Tibial artery (tissue), 4 donors: ENCODE data around the gene ATG2B.

Experiments used
- DNase-seq, 2 donors: peaks; one replicate each; pipeline ENCODE4 v3.0.0-alpha.2; 2019
- H3K27ac ChIP-seq, 2 donors: fragments of 200-600 bp; sonication (generic) in 1 of 2; 1 replicate in 1 of 2; 2 replicates in 1 of 2; pipeline ENCODE4 v1.5.1; 2018 to 2019; ENCODE audit warnings: mild to moderate bottlenecking in 1 of 2
- H3K27me3 ChIP-seq, 2 donors: fragments of 200-600 bp; sonication (generic) in 1 of 2; one replicate each; pipeline versions ENCODE4 v1.5.1 to v1.6.0; 2016 to 2019
- H3K36me3 ChIP-seq, 3 donors: fragments of 200-600 bp; sonication (generic) in 2 of 3; one replicate each; pipeline ENCODE4 v1.5.1; 2016 to 2019; ENCODE audit warnings: mild to moderate bottlenecking in 2 of 3
- H3K4me1 ChIP-seq, 4 donors: fragments of 200-600 bp; sonication (generic) in 2 of 4; 1 replicate in 3 of 4; 2 replicates in 1 of 4; pipeline ENCODE4 v1.5.1; 2016 to 2019
- H3K4me3 ChIP-seq, 2 donors: fragments of 200-600 bp; sonication (generic) in 1 of 2; 1 replicate in 1 of 2; 2 replicates in 1 of 2; pipeline ENCODE4 v1.5.1; 2018 to 2019; ENCODE audit warnings: mild to moderate bottlenecking in 2 of 2
- H3K9me3 ChIP-seq, 3 donors: fragments of 200-600 bp; sonication (generic) in 1 of 3; one replicate each; pipeline ENCODE4 v1.5.1; 2016 to 2019
- intact Hi-C: fragments of 100-400 bp; cut with DNase I; formaldehyde crosslinking; loops from one replicate; pipeline ENCODE4 v1.15.0; 2023; ENCODE audit warnings: low total_unique reads
- TF ChIP-seq, protein P1 (sequence below), 2 experiments: fragments of 200-600 bp in 1 of 2; fragments of 450-650 bp in 1 of 2; IDR thresholded peaks; one replicate each; pipeline ENCODE4 v1.5.1; 2017 to 2019; ENCODE audit warnings: antibody characterized with exemption in 2 of 2, mild to moderate bottlenecking in 1 of 2, moderate library complexity in 1 of 2

The ATG2B gene

DNA sequence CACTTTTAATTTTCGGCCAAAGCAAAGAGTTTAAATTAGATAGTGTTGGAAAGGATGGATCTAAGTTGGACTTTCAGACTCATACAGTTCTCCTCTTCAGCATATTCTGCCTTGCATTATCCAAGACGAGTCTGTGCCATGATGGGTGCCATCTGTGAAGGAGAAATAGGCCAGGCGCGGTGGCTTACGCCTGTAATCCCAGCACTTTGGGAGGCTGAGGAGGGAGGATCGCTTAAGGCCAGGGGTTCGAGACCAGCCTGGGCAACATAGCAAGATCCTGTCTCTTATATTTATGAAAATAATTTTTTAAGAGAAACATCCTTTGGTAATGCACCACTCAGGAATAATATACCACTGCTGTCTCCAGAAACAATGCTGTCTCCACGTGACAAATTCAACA lies 35.3 kb upstream of the ATG2B start:
- TF ChIP-seq, protein P1, sequence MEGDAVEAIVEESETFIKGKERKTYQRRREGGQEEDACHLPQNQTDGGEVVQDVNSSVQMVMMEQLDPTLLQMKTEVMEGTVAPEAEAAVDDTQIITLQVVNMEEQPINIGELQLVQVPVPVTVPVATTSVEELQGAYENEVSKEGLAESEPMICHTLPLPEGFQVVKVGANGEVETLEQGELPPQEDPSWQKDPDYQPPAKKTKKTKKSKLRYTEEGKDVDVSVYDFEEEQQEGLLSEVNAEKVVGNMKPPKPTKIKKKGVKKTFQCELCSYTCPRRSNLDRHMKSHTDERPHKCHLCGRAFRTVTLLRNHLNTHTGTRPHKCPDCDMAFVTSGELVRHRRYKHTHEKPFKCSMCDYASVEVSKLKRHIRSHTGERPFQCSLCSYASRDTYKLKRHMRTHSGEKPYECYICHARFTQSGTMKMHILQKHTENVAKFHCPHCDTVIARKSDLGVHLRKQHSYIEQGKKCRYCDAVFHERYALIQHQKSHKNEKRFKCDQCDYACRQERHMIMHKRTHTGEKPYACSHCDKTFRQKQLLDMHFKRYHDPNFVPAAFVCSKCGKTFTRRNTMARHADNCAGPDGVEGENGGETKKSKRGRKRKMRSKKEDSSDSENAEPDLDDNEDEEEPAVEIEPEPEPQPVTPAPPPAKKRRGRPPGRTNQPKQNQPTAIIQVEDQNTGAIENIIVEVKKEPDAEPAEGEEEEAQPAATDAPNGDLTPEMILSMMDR (IDR thresholded peaks at IDR 0.05) = no peak
- intact Hi-C loops = no loop called here
- Histone ChIP-seq H3K27ac (no peak overlapping the region), H3K36me3 (no peaks in the 10 kb centered on the region), H3K4me1 (no peaks in the 10 kb centered on the region), H3K27me3 (peaks cover 0 to 23% of the 10 kb centered on the region in 2 donors), H3K4me3 (no peak overlapping the region), H3K9me3 (no peaks in the 10 kb centered on the region)
- DNase-seq = no peak

DNA sequence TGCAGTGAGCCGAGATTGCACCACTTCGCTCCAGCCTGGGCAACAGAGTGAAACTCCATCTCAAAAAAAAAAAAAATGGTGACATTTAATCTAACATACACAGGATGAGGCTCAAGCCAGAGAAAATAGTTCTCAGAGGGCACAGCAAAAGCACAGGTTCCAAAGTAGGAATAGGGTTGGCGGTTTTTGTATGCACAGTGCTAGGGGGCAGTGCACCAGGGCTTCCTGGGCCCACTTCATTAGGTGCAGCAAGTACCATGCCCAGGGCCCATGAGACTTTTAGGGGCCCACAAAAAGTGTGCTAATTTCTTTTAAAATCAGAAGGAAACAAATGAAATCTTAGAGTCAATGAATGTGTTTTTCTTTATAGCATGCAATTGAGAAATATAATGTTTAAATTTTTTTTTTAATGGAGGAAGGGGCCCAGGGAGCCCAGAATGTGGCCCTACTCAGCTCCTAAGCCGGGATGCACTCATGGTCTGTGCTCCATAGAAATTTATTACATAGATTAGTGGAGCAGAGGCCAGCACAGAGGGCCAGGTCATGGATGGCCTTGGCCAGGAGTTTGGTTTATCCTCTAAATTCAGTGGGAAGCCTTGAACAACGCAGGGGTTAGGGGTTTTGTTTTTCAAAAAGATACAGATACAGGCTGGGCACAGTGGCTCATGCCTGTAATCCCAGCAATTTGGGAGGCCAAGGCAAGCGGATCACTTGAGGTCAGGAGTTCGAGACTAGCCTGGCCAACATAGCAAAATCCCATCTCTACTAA lies 31.1 kb upstream of the ATG2B start:
- Histone ChIP-seq H3K4me1 (peaks cover 0 to 15% (median 11%) of the 10 kb centered on the region in 4 donors), H3K9me3 (no peaks in the 10 kb centered on the region), H3K27ac (no peak overlapping the region), H3K27me3 (peaks cover 0 to 3% of the 10 kb centered on the region in 2 donors), H3K36me3 (no peaks in the 10 kb centered on the region), H3K4me3 (no peak overlapping the region)
- TF ChIP-seq, protein P1 (IDR thresholded peaks at IDR 0.05) = no peak
- DNase-seq = no peak
- intact Hi-C loops = no loop called here

DNA sequence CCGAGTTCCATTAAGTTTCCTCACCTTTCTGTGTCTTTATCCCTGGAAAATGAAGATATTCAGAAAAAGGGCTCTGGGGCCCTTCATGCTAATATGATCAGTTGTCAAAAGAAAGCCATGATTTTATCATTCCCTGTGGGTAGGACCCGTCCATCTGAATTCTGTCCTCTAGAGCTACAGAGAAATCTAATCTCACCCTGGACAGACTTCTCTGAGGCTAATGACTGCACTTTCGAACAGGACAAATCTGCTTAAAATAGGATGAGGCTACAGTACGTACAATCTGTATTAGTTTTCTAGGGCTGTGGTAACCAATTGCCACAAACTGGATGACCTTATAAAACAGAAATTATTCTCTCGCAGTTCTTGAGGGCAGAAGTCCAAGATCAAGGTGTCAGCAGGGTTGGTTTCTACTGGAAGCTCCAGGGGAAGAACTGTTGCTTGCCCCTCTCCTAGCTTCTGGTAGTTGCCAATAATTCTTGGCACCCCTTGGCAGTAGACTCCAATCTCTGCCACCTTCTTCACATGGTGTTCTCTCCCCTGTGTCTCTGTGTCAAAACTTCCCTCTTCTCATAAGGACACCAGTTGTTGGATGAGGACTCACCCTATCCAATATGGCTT lies 30.0 kb upstream of the ATG2B start:
- no peak for DNase-seq
- Histone ChIP-seq H3K4me1 (peaks cover 0 to 15% (median 11%) of the 10 kb centered on the region in 4 donors), H3K36me3 (no peaks in the 10 kb centered on the region), H3K27me3 (no peaks in the 10 kb centered on the region), H3K27ac (no peak overlapping the region), H3K9me3 (no peaks in the 10 kb centered on the region), H3K4me3 (no peak overlapping the region)
- TF ChIP-seq, protein P1 (IDR thresholded peaks at IDR 0.05) = no peak
- intact Hi-C loops = no loop called here

DNA sequence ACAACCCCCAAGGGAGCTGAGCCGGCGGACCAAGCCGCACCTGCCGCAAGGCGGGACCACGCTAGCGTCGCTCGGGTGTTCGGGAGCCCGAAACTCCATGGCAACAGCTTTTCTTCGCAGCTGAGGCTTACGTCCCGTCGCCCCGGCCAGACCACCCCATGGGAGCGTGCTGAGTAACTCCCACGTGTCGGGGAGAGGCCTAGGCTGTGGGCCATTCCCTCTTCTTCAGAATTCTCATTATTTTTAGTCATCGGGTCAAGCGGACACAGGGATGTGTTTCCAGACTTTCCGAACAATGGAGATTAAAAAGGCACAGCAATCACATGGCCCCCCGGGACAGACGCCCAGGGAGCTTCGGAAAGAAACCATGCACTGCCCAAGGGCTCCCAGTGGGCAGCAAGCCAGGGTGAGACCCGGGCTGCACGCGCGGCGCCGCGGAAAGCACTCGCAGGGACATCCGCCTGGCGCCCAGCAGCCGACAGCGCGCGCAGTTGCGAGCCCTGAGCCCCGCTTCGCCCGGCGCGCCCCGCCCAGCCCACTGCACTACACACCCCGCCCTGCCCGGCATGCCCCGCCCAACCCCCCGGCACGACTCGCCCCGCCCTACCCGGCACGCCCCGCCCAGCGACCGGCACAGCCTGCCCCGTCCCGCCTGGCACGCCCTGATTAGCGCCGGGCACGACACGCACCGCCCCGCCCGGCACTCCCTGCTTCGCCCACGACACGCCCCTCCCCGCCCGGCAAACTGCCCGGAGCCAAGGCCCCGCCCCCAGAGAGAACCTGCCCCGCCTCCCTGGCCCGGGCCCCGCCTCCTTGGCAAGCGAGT lies 28.4 kb upstream of the ATG2B start:
- H3K9me3 ChIP-seq = no peaks in the 10 kb centered on the region
- peak overlapping the region; percentile 65 to 75 for H3K4me3 ChIP-seq
- peak; percentile 94 to 98 for DNase-seq
- peaks cover 0 to 2% (median 0%) of the 10 kb centered on the region in 3 donors for H3K36me3 ChIP-seq
- TF ChIP-seq, protein P1 (IDR thresholded peaks at IDR 0.05) = no peak
- no peaks in the 10 kb centered on the region for H3K27me3 ChIP-seq
- intact Hi-C loops = no loop called here
- peak overlapping the region; percentile 56 to 64 for H3K27ac ChIP-seq
- peaks cover 0 to 15% (median 11%) of the 10 kb centered on the region in 4 donors for H3K4me1 ChIP-seq

DNA sequence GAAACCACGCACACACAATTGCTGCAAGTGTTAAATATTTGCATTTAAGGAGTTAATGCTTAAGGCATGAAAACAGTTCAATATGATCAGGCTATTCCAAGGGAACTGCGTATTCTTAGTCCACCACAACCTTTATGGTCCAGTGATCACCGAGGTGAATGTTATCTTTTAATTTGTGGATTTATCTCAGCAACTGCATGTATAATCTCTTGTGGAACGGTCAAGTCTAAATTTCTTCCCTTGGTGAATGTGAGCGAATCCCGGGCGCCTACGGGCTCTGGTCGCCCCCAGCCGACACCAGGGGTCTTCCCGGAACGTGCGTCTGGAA lies 27.8 kb upstream of the ATG2B start:
- peak overlapping the region; percentile 65 to 75 for H3K4me3 ChIP-seq
- DNase-seq = no peak
- no peaks in the 10 kb centered on the region for H3K9me3 ChIP-seq
- H3K27ac ChIP-seq = peak overlapping the region; percentile 55 to 56
- H3K27me3 ChIP-seq = no peaks in the 10 kb centered on the region
- intact Hi-C loops = no loop called here
- peaks cover 2 to 7% (median 5%) of the 10 kb centered on the region in 3 donors for H3K36me3 ChIP-seq
- TF ChIP-seq, protein P1 (IDR thresholded peaks at IDR 0.05) = no peak
- peaks cover 0 to 15% (median 11%) of the 10 kb centered on the region in 4 donors for H3K4me1 ChIP-seq
